Mesendoderm (in vitro differentiated cells): Measurements from ENCODE around the gene MMD2.
"Not testable (repeated sequence)": the region's sequence is repeated elsewhere in the genome, so short reads cannot be mapped to it uniquely, and the experiment has no call there.

Experiments used
- DNase-seq: peaks from one replicate; pipeline ENCODE4 v3.0.0; 2013
- H2AK5ac ChIP-seq: 2 replicates; pipeline ENCODE4 v1.6.1; 2013; ENCODE audit warnings: low read length, inconsistent platforms
- H2BK120ac ChIP-seq: 2 replicates; pipeline ENCODE4 v1.6.1; 2013; ENCODE audit warnings: low read depth, mild to moderate bottlenecking, low read length, moderate library complexity, mixed read lengths
- H2BK15ac ChIP-seq: replicated peaks from 2 replicates; pipeline ENCODE4 v1.6.1; 2013; ENCODE audit warnings: low read depth, mild to moderate bottlenecking, moderate library complexity
- H2BK5ac ChIP-seq: 2 replicates; pipeline ENCODE4 v1.6.1; 2013; ENCODE audit warnings: low read length, inconsistent platforms
- H3K18ac ChIP-seq: 2 replicates; pipeline ENCODE4 v1.6.1; 2013; ENCODE audit warnings: mild to moderate bottlenecking, low read length, mixed read lengths
- H3K23ac ChIP-seq: one replicate; pipeline ENCODE4 v1.6.1; 2013; ENCODE audit warnings: low read length
- H3K27ac ChIP-seq: 2 replicates; pipeline ENCODE4 v1.5.1; 2013; ENCODE audit warnings: low read depth, mild to moderate bottlenecking, inconsistent platforms, low read length, moderate library complexity
- H3K27me3 ChIP-seq: 2 replicates; pipeline ENCODE4 v1.6.1; 2013; ENCODE audit warnings: low read length, control low read depth, mild to moderate bottlenecking, inconsistent platforms; ENCODE audit not compliant: insufficient read depth, poor library complexity
- H3K36me3 ChIP-seq: 2 replicates; pipeline ENCODE4 v1.6.1; 2013; ENCODE audit warnings: low read length, inconsistent platforms; ENCODE audit not compliant: control insufficient read depth, insufficient read depth
- H3K4ac ChIP-seq: one replicate; pipeline ENCODE4 v1.6.1; 2013; ENCODE audit warnings: low read depth, mild to moderate bottlenecking, low read length, moderate library complexity
- H3K4me1 ChIP-seq: 2 replicates; pipeline ENCODE4 v1.6.1; 2013; ENCODE audit warnings: low read depth, low read length, inconsistent platforms; ENCODE audit not compliant: control insufficient read depth
- H3K4me2 ChIP-seq: 2 replicates; pipeline ENCODE4 v1.6.1; 2013; ENCODE audit warnings: low read length
- H3K4me3 ChIP-seq: 2 replicates; pipeline ENCODE4 v1.5.1; 2013; ENCODE audit warnings: mild to moderate bottlenecking, low read length
- H3K56ac ChIP-seq: one replicate; pipeline ENCODE4 v1.6.1; 2013; ENCODE audit warnings: low read length
- H3K79me1 ChIP-seq: 2 replicates; pipeline ENCODE4 v1.6.1; 2013; ENCODE audit warnings: low read length, inconsistent platforms
- H3K79me2 ChIP-seq: 2 replicates; pipeline ENCODE4 v1.6.1; 2013; ENCODE audit warnings: mild to moderate bottlenecking, low read length; ENCODE audit not compliant: control insufficient read depth, insufficient read depth
- H3K9ac ChIP-seq: 2 replicates; pipeline ENCODE4 v1.6.1; 2013; ENCODE audit warnings: low read length, inconsistent platforms
- H4K5ac ChIP-seq: one replicate; pipeline ENCODE4 v1.6.1; 2013; ENCODE audit warnings: low read length
- H4K8ac ChIP-seq: one replicate; pipeline ENCODE4 v1.6.1; 2013; ENCODE audit warnings: low read depth, mild to moderate bottlenecking, control low read depth, low read length, moderate library complexity
- WGBS: extraction: QIAGEN DNeasy Blood & Tissue Kit; methylation state at CpG from one replicate; pipeline ENCODE4 v1.1.7; 2013; ENCODE audit warnings: low lambda C conversion rate, missing lambda C conversion rate; ENCODE audit not compliant: insufficient coverage; ENCODE audit errors: extremely low coverage; 5-methylcytosine and 5-hydroxymethylcytosine counted together

MMD2 gene

GRCh38 chr7:4981295-4981890 lies 22.4 kb upstream of the MMD2 start:
- H2BK15ac ChIP-seq, H4K8ac ChIP-seq, H3K9ac ChIP-seq, H2AK5ac ChIP-seq, DNase-seq, H3K23ac ChIP-seq, H3K79me2 ChIP-seq, H3K36me3 ChIP-seq, H4K5ac ChIP-seq, H3K79me1 ChIP-seq, H3K18ac ChIP-seq, H2BK5ac ChIP-seq, H3K27me3 ChIP-seq, H3K56ac ChIP-seq, H3K4ac ChIP-seq, H2BK120ac ChIP-seq, H3K4me1 ChIP-seq, H3K27ac ChIP-seq, H3K4me3 ChIP-seq, H3K4me2 ChIP-seq: not testable (repeated sequence)
- no CpG with 5 or more reads among the region's 17 CpGs for WGBS

GRCh38 chr7:4975626-4976025 lies 16.6 kb upstream of the MMD2 start:
- H2AK5ac ChIP-seq, H4K8ac ChIP-seq, H3K79me1 ChIP-seq, DNase-seq, H2BK15ac ChIP-seq, H3K79me2 ChIP-seq, H2BK120ac ChIP-seq, H3K36me3 ChIP-seq, H3K4ac ChIP-seq, H2BK5ac ChIP-seq, H3K27ac ChIP-seq, H3K23ac ChIP-seq, H4K5ac ChIP-seq, H3K27me3 ChIP-seq, H3K4me3 ChIP-seq, H3K56ac ChIP-seq, H3K4me2 ChIP-seq, H3K4me1 ChIP-seq, H3K9ac ChIP-seq, H3K18ac ChIP-seq: not testable (repeated sequence)
- whole genome bisulfite sequencing, result no CpG with 5 or more reads among the region's 13 CpGs

GRCh38 chr7:4973728-4974198 lies 14.8 kb upstream of the MMD2 start:
- H3K27me3 ChIP-seq, result no peaks in the 10 kb centered on the region
- no peaks in the 10 kb centered on the region for H3K79me1 ChIP-seq
- peak overlapping the region; percentile 47 for H3K27ac ChIP-seq

GRCh38 chr7:4972446-4972845 lies 13.5 kb upstream of the MMD2 start:
- H3K4me2 ChIP-seq, H3K18ac ChIP-seq, H3K4ac ChIP-seq, H3K9ac ChIP-seq, DNase-seq, H3K23ac ChIP-seq, H3K27me3 ChIP-seq, H4K5ac ChIP-seq, H2BK15ac ChIP-seq, H3K56ac ChIP-seq, H3K79me1 ChIP-seq, H4K8ac ChIP-seq, H3K36me3 ChIP-seq, H3K79me2 ChIP-seq, H3K27ac ChIP-seq, H2BK5ac ChIP-seq, H3K4me1 ChIP-seq, H2BK120ac ChIP-seq, H2AK5ac ChIP-seq, H3K4me3 ChIP-seq: not testable (repeated sequence)
- WGBS, result no CpG with 5 or more reads among the region's 10 CpGs

More at GRCh38 chr7:4973728-4974198, 14.8 kb upstream of the MMD2 start:
- Histone ChIP-seq H3K4ac (peak overlapping the region; percentile 41), H2BK120ac (no peak overlapping the region), H3K23ac (no peak overlapping the region), H4K5ac (no peak overlapping the region), H3K79me2 (peaks cover 2% of the 10 kb centered on the region), H4K8ac (no peak overlapping the region), H3K4me2 (no peak overlapping the region), H3K4me1 (no peaks in the 10 kb centered on the region), H2BK5ac (no peak overlapping the region), H3K36me3 (no peaks in the 10 kb centered on the region), H3K56ac (peak overlapping the region; percentile 97), H2AK5ac (no peak overlapping the region), H3K4me3 (peak overlapping the region; percentile 75), H2BK15ac (no peak overlapping the region), H3K18ac (peak overlapping the region; percentile 29), H3K9ac (peak overlapping the region; percentile 89)
- no CpG with 5 or more reads among the region's 41 CpGs for WGBS
- DNase-seq, result peak; percentile 96

- no peak overlapping the region for H3K9ac ChIP-seq
- H3K4me3 ChIP-seq, result no peak overlapping the region
- H3K4me1 ChIP-seq, result no peaks in the 10 kb centered on the region
- no peak overlapping the region for H4K8ac ChIP-seq
- H2BK15ac ChIP-seq, result no peak overlapping the region
- no peaks in the 10 kb centered on the region for H3K79me1 ChIP-seq
- no peak overlapping the region for H3K4me2 ChIP-seq
- no peak overlapping the region for H4K5ac ChIP-seq
- H3K27ac ChIP-seq, result no peak overlapping the region
- H2BK5ac ChIP-seq, result no peak overlapping the region
- H3K56ac ChIP-seq, result no peak overlapping the region
- no peaks in the 10 kb centered on the region for H3K36me3 ChIP-seq
- no peak overlapping the region for H2AK5ac ChIP-seq
- DNase-seq, result no peak
- no peak overlapping the region for H3K18ac ChIP-seq
- H3K27me3 ChIP-seq, result no peaks in the 10 kb centered on the region
- no peak overlapping the region for H3K23ac ChIP-seq
- no peak overlapping the region for H2BK120ac ChIP-seq
- no peak overlapping the region for H3K4ac ChIP-seq
- WGBS, result no CpG with 5 or more reads among the region's 11 CpGs
- no peaks in the 10 kb centered on the region for H3K79me2 ChIP-seq
These were observed 6.5 kb upstream of the MMD2 start for GRCh38 chr7:4965295-4966022.
